HepG2 (cell line): ENCODE measurements around the gene MISFA. TPM values are rescaled to one million over a fixed set of nuclear protein-coding genes. Genes with fewer than 3 reads are reported as not detected.

Experiments
- ATAC-seq: fragments of 200-7000 bp; cut with Tn5 transposase; 3 replicates; pipeline ENCODE4 v1.9.1; 2020; ENCODE audit warnings: mild to moderate bottlenecking, moderate library complexity
- BruUV-seq: library from RNA; stranded (reverse); fragments of 400-500 nt; replicated peaks from 2 replicates; lab custom pipeline; 2021; lab: Mats Ljungman, UMichigan
- CTCF ChIA-PET: fragments of 300-600 bp; formaldehyde crosslinking; extraction: SDS; loops from one replicate; lab custom pipeline; 2021; ENCODE audit warnings: low total read pairs, inconsistent platforms, low intra/inter-chr PET ratio; lab: Yijun Ruan, JAX
- POLR2A ChIA-PET: fragments of 350-600 bp; sonication (Branson Sonifier 250); formaldehyde crosslinking; loops from one replicate; lab custom pipeline; 2020; ENCODE audit warnings: antibody characterized with exemption, inconsistent platforms; lab: Yijun Ruan, JAX
- DNase-seq: peaks from one replicate; pipeline ENCODE4 v3.0.0-alpha.2; 2015; ENCODE audit warnings: low spot score
- FAIRE-seq: peaks from 3 replicates; lab custom pipeline; 2011; peaks lifted over from hg19 to GRCh38; lab: Jason Lieb, UNC
- H2AFZ ChIP-seq: one replicate; pipeline ENCODE4 v1.6.1; 2011; ENCODE audit warnings: low read length, inconsistent platforms
- H3K27ac ChIP-seq: fragments of 300-600 bp; 3 replicates; pipeline ENCODE4 v1.8.0; 2011; ENCODE audit warnings: mixed run types, mild to moderate bottlenecking, mixed read lengths, low read length, inconsistent platforms; ENCODE audit not compliant: insufficient read depth; ENCODE audit errors: extremely low read length
- H3K27me3 ChIP-seq, 2 experiments: fragments of 200-600 bp in 1 of 2; 2 replicates in 1 of 2; 3 replicates in 1 of 2; pipeline versions ENCODE4 v1.6.0 to v1.8.0; 2011; ENCODE audit warnings: low read length in 2 of 2, mild to moderate bottlenecking in 2 of 2, moderate library complexity in 2 of 2, inconsistent platforms in 1 of 2; ENCODE audit not compliant: insufficient read depth in 2 of 2, control insufficient read depth in 1 of 2
- H3K36me3 ChIP-seq, 2 experiments: fragments of 200-600 bp in 1 of 2; replicated peaks in 1 of 2; 2 replicates in 1 of 2; 3 replicates in 1 of 2; pipeline versions ENCODE4 v1.5.1 to v1.8.0; 2011; ENCODE audit warnings: low read length in 2 of 2, inconsistent platforms in 1 of 2; ENCODE audit not compliant: insufficient read depth in 2 of 2, control insufficient read depth in 1 of 2
- H3K4me1 ChIP-seq: 2 replicates; pipeline ENCODE4 v1.5.1; 2012; ENCODE audit warnings: low read length, inconsistent platforms; ENCODE audit not compliant: insufficient read depth
- H3K4me2 ChIP-seq: 2 replicates; pipeline ENCODE4 v1.6.0; 2011; ENCODE audit warnings: low read depth, low read length, inconsistent platforms
- H3K4me3 ChIP-seq, 3 experiments: fragments of 200-600 bp in 1 of 3; sonication (generic), shearing (Covaris generic) in 1 of 3; replicated peaks in 1 of 3; 2 replicates each; pipeline ENCODE4 v1.5.1; 2011 to 2016; ENCODE audit warnings: low read length in 3 of 3, inconsistent platforms in 2 of 3, low read depth in 2 of 3, mild to moderate bottlenecking in 2 of 3, control low read depth in 1 of 3, mixed read lengths in 1 of 3; ENCODE audit not compliant: insufficient read depth in 1 of 3
- H3K79me2 ChIP-seq: one replicate; pipeline ENCODE4 v1.6.1; 2011; ENCODE audit warnings: low read length, inconsistent platforms; ENCODE audit not compliant: insufficient read depth
- H3K9ac ChIP-seq: 2 replicates; pipeline ENCODE4 v1.6.0; 2011; ENCODE audit warnings: mild to moderate bottlenecking, low read depth, low read length, inconsistent platforms; ENCODE audit not compliant: insufficient read depth
- H3K9me3 ChIP-seq: 2 replicates; pipeline ENCODE4 v1.5.1; 2012; ENCODE audit warnings: mild to moderate bottlenecking, low read length
- H4K20me1 ChIP-seq: 2 replicates; pipeline ENCODE4 v1.6.0; 2011; ENCODE audit warnings: inconsistent platforms, mild to moderate bottlenecking, low read length, moderate library complexity; ENCODE audit not compliant: insufficient read depth
- CENPX ChIP-seq: sonication (generic); formaldehyde crosslinking; IDR thresholded peaks from 2 replicates; pipeline ENCODE4 v1.9.0; 2021; ENCODE audit warnings: mild to moderate bottlenecking, missing genetic modification reagents, moderate library complexity
- FOSL2 ChIP-seq: sonication (generic); formaldehyde crosslinking; IDR thresholded peaks from 2 replicates; pipeline ENCODE4 v1.4.0; 2020; ENCODE audit warnings: missing genetic modification reagents
- HNRNPH1 ChIP-seq: fragments of 200-400 bp; formaldehyde crosslinking; optimal IDR thresholded peaks from 2 replicates; pipeline ENCODE3; 2017; ENCODE audit warnings: mild to moderate bottlenecking, low read depth, low read length
- NR2F1 ChIP-seq, 2 experiments: fragments of 450-650 bp in 1 of 2; formaldehyde crosslinking in 1 of 2; IDR thresholded peaks; 2 replicates each; pipeline versions ENCODE4 v1.5.0 to v1.6.1; 2016 to 2020; ENCODE audit warnings: mild to moderate bottlenecking in 1 of 2, missing compliant biosample characterization in 1 of 2, missing genetic modification reagents in 1 of 2, moderate library complexity in 1 of 2
- RARA ChIP-seq: IDR thresholded peaks from 2 replicates; pipeline ENCODE4 v1.6.1; 2016; ENCODE audit warnings: missing genetic modification reagents, missing compliant biosample characterization
- TOPORS ChIP-seq: sonication (generic); formaldehyde crosslinking; IDR thresholded peaks from 2 replicates; pipeline ENCODE4 v1.8.0; 2023; ENCODE audit warnings: mild to moderate bottlenecking, missing genetic modification reagents
- ZNF333 ChIP-seq: sonication (generic); formaldehyde crosslinking; IDR thresholded peaks from 2 replicates; pipeline ENCODE4 v1.4.0; 2020; ENCODE audit warnings: mild to moderate bottlenecking, missing genetic modification reagents, borderline replicate concordance
- ZNF780A ChIP-seq: sonication (generic); formaldehyde crosslinking; IDR thresholded peaks from 2 replicates; pipeline ENCODE4 v1.8.0; 2022; ENCODE audit warnings: mild to moderate bottlenecking, missing genetic modification reagents, moderate library complexity
- WGBS: methylation state at CpG from one replicate; pipeline ENCODE4 v1.1.6; 2017; ENCODE audit warnings: low lambda C conversion rate; 5-methylcytosine and 5-hydroxymethylcytosine counted together
- in situ Hi-C: cut with HindIII; loops from 2 replicates; pipeline ENCODE4 v1.10.0; 2017; ENCODE audit warnings: low pct_unique_long_range_greater_than_20kb; ENCODE audit not compliant: extremely low pct_ligation_motif_present
- intact Hi-C: fragments of 100-400 bp; cut with micrococcal nuclease; formaldehyde crosslinking; loops from one replicate; pipeline ENCODE4 v1.10.0; 2022; ENCODE audit not compliant: unreplicated experiment
- polyA plus RNA-seq, 8 experiments: library from polyadenylated mRNA; depleted of rRNA in 3 of 8; stranded (reverse) in 7 of 8; unstranded in 1 of 8; fragments of >200 nt; fragmentation: Illumina TruSeq in 4 of 8; extraction: Trizol in 4 of 8; gene quantifications; 2 replicates each; pipeline versions ENCODE4 v1.2.1 to v1.2.3, GENCODE V29; 2011 to 2016; ENCODE audit warnings: low read depth in 4 of 8, missing spikeins in 1 of 8, mixed read lengths in 1 of 8; ENCODE audit not compliant: insufficient read depth in 1 of 8
- total RNA-seq, 5 experiments: library from RNA; depleted of rRNA; stranded (reverse); fragments of >200 nt; fragmentation: Illumina TruSeq; extraction: Trizol; gene quantifications; 2 replicates each; pipeline ENCODE4 v1.2.3, GENCODE V29; 2016; ENCODE audit warnings: low read depth in 1 of 5
- TF ChIP-seq, protein P1 (sequence below): sonication (generic); formaldehyde crosslinking; IDR thresholded peaks from 2 replicates; pipeline ENCODE4 v1.5.1; 2020; ENCODE audit warnings: mild to moderate bottlenecking, missing genetic modification reagents
- TF ChIP-seq, protein P2 (sequence below): sonication (generic); formaldehyde crosslinking; IDR thresholded peaks from 2 replicates; pipeline ENCODE4 v1.4.0; 2020; ENCODE audit warnings: missing genetic modification reagents, borderline replicate concordance
- TF ChIP-seq, protein P3 (sequence below): sonication (generic); formaldehyde crosslinking; IDR thresholded peaks from 2 replicates; pipeline ENCODE4 v1.9.0; 2021; ENCODE audit warnings: missing genetic modification reagents, borderline replicate concordance

MISFA gene
- total and polyA plus RNA-seq, 2 of the 13 experiments (the other 11 are each of a cell fraction or from before 2014, with no cell fraction given): 1.4 to 5.4 TPM

DNA sequence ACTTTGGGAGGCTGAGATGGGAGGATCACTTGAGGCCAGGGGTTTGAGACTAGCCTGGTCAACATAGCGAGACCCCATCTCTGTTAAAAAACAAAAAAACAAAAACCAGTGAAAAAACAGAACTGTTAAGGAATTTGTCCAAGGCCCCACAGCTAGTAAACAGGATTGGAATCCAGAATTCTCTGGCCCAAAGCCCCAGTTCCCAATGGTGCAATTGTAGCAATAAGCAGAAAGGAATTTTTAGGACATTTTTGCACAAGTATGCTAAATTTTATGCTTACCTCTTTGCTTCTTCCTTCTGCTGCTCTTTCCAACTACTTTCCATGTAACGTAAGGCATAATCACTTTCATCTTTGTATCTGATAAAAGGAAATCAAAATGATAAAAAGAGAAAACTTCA, 11.6 kb downstream of the MISFA start:
- H3K27ac ChIP-seq: no peak overlapping the region
- H3K9me3 ChIP-seq: no peaks in the 10 kb centered on the region
- H3K4me3 ChIP-seq: no peak overlapping the region
- H3K36me3 ChIP-seq: peaks cover 15 to 55% of the 10 kb centered on the region in 2 experiments
- ChIA-PET CTCF (no interaction called here), POLR2A (no interaction called here)
- no peaks in the 10 kb centered on the region for H4K20me1 ChIP-seq
- intact Hi-C loops (no loop called here), in situ Hi-C loops (no loop called here)
- no peak for ATAC-seq
- H3K4me1 ChIP-seq: no peaks in the 10 kb centered on the region
- no peak overlapping the region for H3K9ac ChIP-seq
- no peak for DNase-seq
- H2AFZ ChIP-seq: no peak overlapping the region
- FAIRE-seq: no peak
- WGBS: 97% methylated on average over 2 of the region's 2 CpGs
- H3K4me2 ChIP-seq: no peak overlapping the region
- no TSS peak for BruUV-seq
- H3K79me2 ChIP-seq: no peaks in the 10 kb centered on the region
- H3K27me3 ChIP-seq: no peaks in the 10 kb centered on the region
- TF ChIP-seq, protein P1, sequence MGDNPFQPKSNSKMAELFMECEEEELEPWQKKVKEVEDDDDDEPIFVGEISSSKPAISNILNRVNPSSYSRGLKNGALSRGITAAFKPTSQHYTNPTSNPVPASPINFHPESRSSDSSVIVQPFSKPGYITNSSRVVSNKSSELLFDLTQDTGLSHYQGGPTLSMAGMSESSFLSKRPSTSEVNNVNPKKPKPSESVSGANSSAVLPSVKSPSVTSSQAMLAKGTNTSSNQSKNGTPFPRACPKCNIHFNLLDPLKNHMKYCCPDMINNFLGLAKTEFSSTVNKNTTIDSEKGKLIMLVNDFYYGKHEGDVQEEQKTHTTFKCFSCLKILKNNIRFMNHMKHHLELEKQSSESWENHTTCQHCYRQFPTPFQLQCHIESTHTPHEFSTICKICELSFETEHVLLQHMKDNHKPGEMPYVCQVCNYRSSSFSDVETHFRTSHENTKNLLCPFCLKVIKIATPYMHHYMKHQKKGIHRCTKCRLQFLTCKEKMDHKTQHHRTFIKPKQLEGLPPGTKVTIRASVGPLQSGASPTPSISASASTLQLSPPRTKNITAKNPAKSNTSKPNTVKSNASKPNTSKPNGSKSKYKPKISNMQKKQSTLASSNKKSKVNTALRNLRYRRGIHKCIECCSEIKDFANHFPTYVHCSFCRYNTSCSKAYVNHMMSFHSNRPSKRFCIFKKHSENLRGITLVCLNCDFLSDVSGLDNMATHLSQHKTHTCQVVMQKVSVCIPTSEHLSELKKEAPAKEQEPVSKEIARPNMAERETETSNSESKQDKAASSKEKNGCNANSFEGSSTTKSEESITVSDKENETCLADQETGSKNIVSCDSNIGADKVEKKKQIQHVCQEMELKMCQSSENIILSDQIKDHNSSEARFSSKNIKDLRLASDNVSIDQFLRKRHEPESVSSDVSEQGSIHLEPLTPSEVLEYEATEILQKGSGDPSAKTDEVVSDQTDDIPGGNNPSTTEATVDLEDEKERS (CRISPR knock-in tag): no peak
- TF ChIP-seq TOPORS (no peak), RARA (CRISPR knock-in tag) (no peak), CENPX (CRISPR knock-in tag) (no peak), FOSL2 (CRISPR knock-in tag) (no peak), ZNF333 (CRISPR knock-in tag) (no peak), NR2F1 (CRISPR knock-in tag; IDR thresholded peaks at IDR 0.05) (no peak), ZNF780A (CRISPR knock-in tag) (no peak), HNRNPH1 (no peak)
- TF ChIP-seq, protein P2, sequence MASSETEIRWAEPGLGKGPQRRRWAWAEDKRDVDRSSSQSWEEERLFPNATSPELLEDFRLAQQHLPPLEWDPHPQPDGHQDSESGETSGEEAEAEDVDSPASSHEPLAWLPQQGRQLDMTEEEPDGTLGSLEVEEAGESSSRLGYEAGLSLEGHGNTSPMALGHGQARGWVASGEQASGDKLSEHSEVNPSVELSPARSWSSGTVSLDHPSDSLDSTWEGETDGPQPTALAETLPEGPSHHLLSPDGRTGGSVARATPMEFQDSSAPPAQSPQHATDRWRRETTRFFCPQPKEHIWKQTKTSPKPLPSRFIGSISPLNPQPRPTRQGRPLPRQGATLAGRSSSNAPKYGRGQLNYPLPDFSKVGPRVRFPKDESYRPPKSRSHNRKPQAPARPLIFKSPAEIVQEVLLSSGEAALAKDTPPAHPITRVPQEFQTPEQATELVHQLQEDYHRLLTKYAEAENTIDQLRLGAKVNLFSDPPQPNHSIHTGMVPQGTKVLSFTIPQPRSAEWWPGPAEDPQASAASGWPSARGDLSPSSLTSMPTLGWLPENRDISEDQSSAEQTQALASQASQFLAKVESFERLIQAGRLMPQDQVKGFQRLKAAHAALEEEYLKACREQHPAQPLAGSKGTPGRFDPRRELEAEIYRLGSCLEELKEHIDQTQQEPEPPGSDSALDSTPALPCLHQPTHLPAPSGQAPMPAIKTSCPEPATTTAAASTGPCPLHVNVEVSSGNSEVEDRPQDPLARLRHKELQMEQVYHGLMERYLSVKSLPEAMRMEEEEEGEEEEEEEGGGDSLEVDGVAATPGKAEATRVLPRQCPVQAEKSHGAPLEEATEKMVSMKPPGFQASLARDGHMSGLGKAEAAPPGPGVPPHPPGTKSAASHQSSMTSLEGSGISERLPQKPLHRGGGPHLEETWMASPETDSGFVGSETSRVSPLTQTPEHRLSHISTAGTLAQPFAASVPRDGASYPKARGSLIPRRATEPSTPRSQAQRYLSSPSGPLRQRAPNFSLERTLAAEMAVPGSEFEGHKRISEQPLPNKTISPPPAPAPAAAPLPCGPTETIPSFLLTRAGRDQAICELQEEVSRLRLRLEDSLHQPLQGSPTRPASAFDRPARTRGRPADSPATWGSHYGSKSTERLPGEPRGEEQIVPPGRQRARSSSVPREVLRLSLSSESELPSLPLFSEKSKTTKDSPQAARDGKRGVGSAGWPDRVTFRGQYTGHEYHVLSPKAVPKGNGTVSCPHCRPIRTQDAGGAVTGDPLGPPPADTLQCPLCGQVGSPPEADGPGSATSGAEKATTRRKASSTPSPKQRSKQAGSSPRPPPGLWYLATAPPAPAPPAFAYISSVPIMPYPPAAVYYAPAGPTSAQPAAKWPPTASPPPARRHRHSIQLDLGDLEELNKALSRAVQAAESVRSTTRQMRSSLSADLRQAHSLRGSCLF (CRISPR knock-in tag): no peak
- TF ChIP-seq, protein P3, sequence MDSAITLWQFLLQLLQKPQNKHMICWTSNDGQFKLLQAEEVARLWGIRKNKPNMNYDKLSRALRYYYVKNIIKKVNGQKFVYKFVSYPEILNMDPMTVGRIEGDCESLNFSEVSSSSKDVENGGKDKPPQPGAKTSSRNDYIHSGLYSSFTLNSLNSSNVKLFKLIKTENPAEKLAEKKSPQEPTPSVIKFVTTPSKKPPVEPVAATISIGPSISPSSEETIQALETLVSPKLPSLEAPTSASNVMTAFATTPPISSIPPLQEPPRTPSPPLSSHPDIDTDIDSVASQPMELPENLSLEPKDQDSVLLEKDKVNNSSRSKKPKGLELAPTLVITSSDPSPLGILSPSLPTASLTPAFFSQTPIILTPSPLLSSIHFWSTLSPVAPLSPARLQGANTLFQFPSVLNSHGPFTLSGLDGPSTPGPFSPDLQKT (CRISPR knock-in tag): no peak
